Dendritic cell treated with granulocyte-macrophage colony-stimulating factor and Interleukin-4, amounts not matched to agents 40 ng/mL and 50 ng/mL, for 4 days (primary cell): ENCODE results near the gene STXBP5L.
"Not testable (repeated sequence)": the region's sequence is repeated elsewhere in the genome, so short reads cannot be mapped to it uniquely, and the experiment has no call there.

Experiments used
- H3K27ac Mint-ChIP-seq: one replicate; pipeline ENCODE4 v1.8.0; 2022; ENCODE audit warnings: mild to moderate bottlenecking, mixed read lengths
- H3K27me3 Mint-ChIP-seq: one replicate; pipeline ENCODE4 v1.8.0; 2022; ENCODE audit warnings: mild to moderate bottlenecking, mixed read lengths
- H3K36me3 Mint-ChIP-seq: one replicate; pipeline ENCODE4 v1.8.0; 2022; ENCODE audit warnings: low read depth, mixed read lengths
- H3K4me1 Mint-ChIP-seq: one replicate; pipeline ENCODE4 v1.8.0; 2022; ENCODE audit warnings: low read depth, mixed read lengths
- H3K4me3 Mint-ChIP-seq: one replicate; pipeline ENCODE4 v1.8.0; 2022; ENCODE audit warnings: mild to moderate bottlenecking, moderate library complexity, mixed read lengths
- H3K9me3 Mint-ChIP-seq: one replicate; pipeline ENCODE4 v1.8.0; 2022; ENCODE audit warnings: mixed read lengths
- intact Hi-C: fragments of 100-400 bp; cut with micrococcal nuclease; formaldehyde crosslinking; loops from one replicate; pipeline ENCODE4 v1.15.0; 2022

STXBP5L gene

DNA sequence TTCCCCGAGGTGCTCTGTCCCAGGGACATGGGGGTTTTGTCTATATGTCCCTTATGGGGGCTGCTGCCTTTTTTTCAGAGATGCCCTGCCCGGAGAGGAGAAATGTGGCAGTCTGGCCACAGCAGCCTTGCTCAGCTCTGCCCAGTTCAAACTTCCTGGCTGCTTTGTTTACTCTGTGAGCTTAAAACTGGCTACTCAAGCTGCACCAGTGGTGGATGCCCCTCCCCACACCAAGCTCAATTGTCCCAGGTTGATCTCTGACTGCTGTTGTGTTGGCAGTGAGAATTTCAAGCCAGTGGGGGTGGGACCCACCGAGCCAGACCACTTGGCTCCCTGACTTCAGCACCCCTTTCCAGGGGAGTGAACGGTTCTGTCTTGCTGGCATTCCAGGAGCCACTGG, 188.9 kb downstream of the STXBP5L start:
- Mint-ChIP-seq H3K4me3 (no peak overlapping the region), H3K9me3 (peaks cover 83% of the 10 kb centered on the region), H3K4me1 (no peaks in the 10 kb centered on the region), H3K27ac (no peak overlapping the region), H3K27me3 (no peaks in the 10 kb centered on the region), H3K36me3 (no peaks in the 10 kb centered on the region)
- intact Hi-C loops = no loop called here

DNA sequence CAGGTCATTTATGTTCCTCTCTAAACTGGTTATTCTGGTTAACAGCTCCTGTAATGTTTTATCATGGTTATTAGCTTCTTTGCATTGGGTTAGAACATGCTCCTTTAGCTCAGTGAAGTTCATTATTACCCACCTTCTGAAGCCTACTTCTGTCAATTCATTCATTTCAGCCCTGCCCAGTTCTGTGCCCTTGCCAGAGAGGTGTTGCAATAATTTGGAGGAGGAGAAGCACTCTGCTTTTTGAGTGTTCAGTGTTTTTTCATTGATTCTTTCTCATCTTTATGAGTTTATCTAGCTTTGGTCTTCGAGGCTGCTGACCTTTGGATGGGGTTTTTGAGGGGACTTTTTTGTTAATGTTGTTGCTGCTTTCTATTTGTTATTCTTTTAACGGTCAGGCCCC, 203.1 kb downstream of the STXBP5L start:
- H3K4me1 Mint-ChIP-seq, H3K27me3 Mint-ChIP-seq, H3K27ac Mint-ChIP-seq, H3K4me3 Mint-ChIP-seq, H3K36me3 Mint-ChIP-seq, intact Hi-C loops: not testable (repeated sequence)
- peaks cover 35% of the 10 kb centered on the region for H3K9me3 Mint-ChIP-seq

DNA sequence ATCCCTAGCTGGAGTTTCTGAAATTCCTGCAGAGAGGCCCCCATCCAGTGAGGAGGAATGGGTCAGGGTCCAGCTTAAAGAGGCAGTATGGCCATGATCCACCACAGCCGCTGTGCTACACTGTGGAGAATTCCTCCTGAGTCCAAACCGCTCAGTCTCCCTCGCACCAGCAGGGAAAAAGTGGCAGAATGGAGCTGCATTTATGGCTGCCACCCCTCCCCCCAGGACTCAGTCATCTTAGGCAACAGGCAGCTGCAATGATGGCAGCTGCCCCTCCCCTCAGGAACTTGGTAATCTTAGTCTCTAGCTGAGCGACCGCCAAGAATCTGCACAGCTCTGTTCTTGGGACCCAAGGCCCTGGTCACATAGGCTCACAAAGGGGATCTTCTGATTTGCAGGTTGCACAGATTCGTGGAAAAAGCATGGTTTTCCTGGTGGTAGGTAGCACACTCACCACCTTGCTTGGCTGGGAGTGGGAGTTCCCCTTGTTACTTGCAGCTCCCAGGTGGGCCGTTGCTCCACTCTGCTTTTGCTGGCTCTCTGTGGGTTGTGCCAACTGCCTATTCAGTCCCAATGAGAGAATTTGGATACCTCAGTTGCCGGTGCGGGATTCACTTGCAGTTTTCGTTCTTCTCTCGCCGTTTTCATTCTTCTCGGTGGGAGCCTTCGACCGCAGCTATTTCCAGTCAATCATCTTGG, 204.1 kb downstream of the STXBP5L start:
- H3K9me3 Mint-ChIP-seq = peaks cover 35% of the 10 kb centered on the region
- intact Hi-C loops = no loop called here

DNA sequence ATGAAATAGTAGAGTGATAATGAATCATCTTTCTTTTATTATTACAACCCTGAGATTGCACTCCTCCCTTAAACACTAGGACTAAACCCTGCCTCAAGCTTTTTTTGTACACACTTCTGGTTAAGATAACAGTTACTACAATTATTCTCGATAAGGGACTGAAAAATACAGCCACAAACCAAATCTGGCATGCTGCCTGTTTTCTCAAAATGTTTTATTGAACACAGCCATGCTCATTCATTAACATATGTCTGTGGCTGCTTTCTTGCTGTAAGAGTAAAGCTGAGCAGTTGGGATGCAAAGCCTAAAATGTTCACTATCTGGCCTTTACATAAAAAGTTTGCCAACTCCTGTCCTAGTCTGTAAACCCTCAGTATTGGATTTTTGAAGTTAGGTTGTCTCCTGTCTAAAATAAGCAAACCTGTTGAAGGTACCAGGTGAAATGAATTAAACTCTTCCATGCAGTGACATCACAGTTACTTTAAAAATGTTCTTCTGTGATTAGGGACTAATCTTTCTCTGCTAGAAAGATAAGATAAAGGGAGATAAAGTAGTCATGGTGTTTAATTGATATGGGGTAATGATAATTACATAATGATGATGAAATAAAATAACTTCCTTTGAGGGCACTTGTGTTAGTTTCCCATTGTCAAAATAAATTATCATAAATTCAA, 218.2 kb downstream of the STXBP5L start:
- intact Hi-C loops = no loop called here
- H3K4me3 Mint-ChIP-seq = no peak overlapping the region
- no peak overlapping the region for H3K27ac Mint-ChIP-seq
- no peaks in the 10 kb centered on the region for H3K4me1 Mint-ChIP-seq
- H3K36me3 Mint-ChIP-seq = no peaks in the 10 kb centered on the region
- no peaks in the 10 kb centered on the region for H3K9me3 Mint-ChIP-seq
- H3K27me3 Mint-ChIP-seq = no peaks in the 10 kb centered on the region

More for the DNA sequence above, 204.1 kb downstream of the STXBP5L start:
- H3K27ac Mint-ChIP-seq = no peak overlapping the region
- H3K4me3 Mint-ChIP-seq = no peak overlapping the region
- no peaks in the 10 kb centered on the region for H3K4me1 Mint-ChIP-seq
- no peaks in the 10 kb centered on the region for H3K36me3 Mint-ChIP-seq
- H3K27me3 Mint-ChIP-seq = no peaks in the 10 kb centered on the region

DNA sequence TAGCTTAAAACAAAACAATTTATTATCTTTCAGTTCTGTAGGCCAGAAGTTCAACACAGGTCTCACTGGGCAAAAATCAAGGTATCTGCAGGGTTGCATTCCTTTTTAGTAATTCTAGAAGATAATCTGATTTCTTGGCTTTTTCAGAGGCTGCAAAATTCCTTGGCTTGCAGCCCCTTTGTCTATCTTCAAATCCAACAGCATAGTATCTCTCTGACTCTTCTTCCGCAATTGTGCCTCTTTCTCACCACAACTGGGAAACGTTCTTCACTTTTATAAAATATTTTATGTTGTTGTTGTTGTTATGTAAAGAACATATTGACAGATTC, 218.7 kb downstream of the STXBP5L start:
- Mint-ChIP-seq H3K9me3 (no peaks in the 10 kb centered on the region), H3K4me1 (no peaks in the 10 kb centered on the region), H3K27ac (no peak overlapping the region), H3K27me3 (no peaks in the 10 kb centered on the region), H3K36me3 (no peaks in the 10 kb centered on the region), H3K4me3 (no peak overlapping the region)
- intact Hi-C loops = no loop called here

DNA sequence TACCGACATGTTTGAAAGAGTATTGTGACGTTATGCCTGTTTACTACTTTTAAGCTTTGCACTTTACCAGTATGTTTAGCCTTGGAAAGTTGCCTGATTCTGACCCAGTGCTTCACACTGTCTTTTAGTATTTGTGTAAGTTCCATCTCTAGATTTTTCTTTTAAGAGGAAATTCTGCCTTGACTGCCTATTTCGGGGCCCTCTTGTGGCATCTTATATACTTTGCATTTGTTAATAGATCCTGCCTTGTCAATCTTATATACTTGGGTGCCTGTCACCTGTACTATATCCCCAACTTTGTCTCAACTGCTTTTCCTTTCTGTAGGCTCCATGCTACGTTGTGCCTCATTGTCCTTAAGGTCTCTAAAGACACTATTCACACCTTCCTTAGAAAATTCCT, 244.6 kb downstream of the STXBP5L start:
- Mint-ChIP-seq H3K9me3 (no peaks in the 10 kb centered on the region), H3K27ac (no peak overlapping the region), H3K4me1 (no peaks in the 10 kb centered on the region), H3K4me3 (no peak overlapping the region), H3K27me3 (no peaks in the 10 kb centered on the region), H3K36me3 (no peaks in the 10 kb centered on the region)
- intact Hi-C loops = no loop called here

DNA sequence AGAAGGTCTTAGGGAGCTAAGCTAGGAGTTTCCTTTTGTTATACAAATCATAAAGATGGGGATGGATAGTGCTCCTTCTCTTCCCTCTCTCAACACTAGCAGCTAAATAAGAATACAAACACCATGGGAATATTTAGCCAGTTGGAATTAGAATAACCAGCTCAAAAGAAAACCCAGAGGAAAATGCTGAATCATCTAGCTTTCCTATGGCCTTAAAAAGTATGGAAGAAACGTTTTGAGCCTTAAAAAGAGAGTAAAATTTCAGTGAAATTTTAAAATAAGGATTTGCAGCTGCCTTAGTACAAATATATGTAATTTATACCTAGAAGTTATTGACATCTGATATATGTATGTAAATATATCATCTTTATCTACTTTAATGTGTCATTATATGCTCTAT, 245.8 kb downstream of the STXBP5L start:
- no peaks in the 10 kb centered on the region for H3K9me3 Mint-ChIP-seq
- intact Hi-C loops = no loop called here
- no peaks in the 10 kb centered on the region for H3K36me3 Mint-ChIP-seq
- H3K4me3 Mint-ChIP-seq = no peak overlapping the region
- no peaks in the 10 kb centered on the region for H3K27me3 Mint-ChIP-seq
- H3K4me1 Mint-ChIP-seq = no peaks in the 10 kb centered on the region
- H3K27ac Mint-ChIP-seq = no peak overlapping the region

DNA sequence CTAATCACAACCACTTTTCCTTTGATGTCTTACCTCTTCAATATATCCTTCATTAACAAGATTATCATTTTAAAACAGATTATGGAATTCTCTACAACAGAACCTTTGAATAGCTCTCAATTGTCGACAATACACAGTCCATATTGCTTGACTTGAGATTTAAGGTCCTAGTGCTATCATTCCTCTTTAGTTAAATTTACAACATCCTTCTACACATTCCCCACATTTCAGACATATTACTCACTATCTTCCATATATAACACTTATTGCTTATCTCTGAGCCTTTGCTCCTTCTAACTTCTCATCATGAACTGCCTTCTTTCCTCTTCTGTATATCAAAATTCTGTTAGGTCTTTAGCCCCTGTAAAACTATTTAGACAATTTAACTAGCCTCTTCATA, 247.0 kb downstream of the STXBP5L start:
- intact Hi-C loops = no loop called here
- H3K27ac Mint-ChIP-seq = no peak overlapping the region
- H3K4me1 Mint-ChIP-seq = no peaks in the 10 kb centered on the region
- no peak overlapping the region for H3K4me3 Mint-ChIP-seq
- no peaks in the 10 kb centered on the region for H3K27me3 Mint-ChIP-seq
- no peaks in the 10 kb centered on the region for H3K9me3 Mint-ChIP-seq
- H3K36me3 Mint-ChIP-seq = no peaks in the 10 kb centered on the region

DNA sequence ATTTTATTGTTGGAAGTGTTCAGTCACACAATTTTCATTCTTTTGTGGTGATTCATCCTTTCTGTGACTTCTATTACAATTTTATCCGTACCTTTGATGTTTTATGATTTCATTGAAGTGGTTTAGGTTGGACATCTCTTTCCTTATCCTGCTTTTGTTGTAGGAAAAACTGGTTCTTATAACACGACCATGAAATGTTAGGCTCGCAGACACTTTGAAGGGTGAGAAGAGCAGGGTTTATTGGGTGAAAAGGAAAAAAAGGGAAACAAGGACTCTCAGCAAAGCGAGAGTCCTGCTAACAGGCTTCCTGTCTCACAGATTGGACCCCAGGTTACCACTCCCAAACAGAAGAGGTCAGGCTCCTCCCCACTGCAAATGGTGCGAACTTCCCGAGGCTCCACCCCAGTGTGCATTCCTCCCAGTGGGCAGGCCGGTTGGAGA, 257.4 kb downstream of the STXBP5L start:
- intact Hi-C loops = no loop called here
- H3K9me3 Mint-ChIP-seq = peaks cover 37% of the 10 kb centered on the region
- H3K4me3 Mint-ChIP-seq = no peak overlapping the region
- no peak overlapping the region for H3K27ac Mint-ChIP-seq
- H3K4me1 Mint-ChIP-seq = no peaks in the 10 kb centered on the region
- H3K36me3 Mint-ChIP-seq = no peaks in the 10 kb centered on the region
- no peaks in the 10 kb centered on the region for H3K27me3 Mint-ChIP-seq

DNA sequence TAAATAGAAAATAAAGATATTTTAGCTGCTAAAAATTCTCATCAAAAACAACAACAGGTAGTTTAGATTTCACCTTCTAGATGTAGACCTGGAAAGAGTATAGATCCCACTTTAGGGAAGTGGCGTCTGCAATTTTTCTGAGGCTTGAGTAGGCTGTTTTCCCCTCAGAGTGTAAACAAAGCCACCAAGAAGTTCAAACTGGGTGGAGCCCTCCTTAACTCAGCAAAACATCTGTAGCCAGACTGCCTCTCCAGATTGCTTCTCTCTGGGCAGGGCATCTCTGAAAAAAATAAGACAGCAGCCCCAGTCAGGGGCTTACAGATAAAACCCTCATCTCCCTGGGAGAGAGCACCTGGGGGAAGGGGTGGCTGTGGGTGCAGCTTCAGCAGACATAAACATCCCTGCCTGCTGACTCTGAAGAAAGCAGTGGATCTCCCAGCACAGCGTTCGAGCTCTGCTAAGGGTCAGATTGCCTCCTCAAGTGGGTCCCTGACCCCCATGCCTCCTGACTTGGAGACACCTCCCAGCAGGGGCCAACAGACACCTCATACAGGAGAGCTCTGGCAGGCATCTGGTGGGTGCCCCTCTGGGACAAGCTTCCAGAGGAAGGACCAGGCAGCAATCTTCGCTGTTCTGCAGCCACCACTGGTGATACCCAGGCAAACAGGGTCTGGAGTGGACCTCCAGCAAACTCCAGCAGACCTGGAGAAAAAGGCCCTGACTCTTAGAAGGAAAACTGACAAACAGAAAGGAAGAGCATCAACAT, 259.6 kb downstream of the STXBP5L start:
- Mint-ChIP-seq H3K4me1 (no peaks in the 10 kb centered on the region), H3K4me3 (no peak overlapping the region), H3K36me3 (no peaks in the 10 kb centered on the region), H3K9me3 (peaks cover 54% of the 10 kb centered on the region), H3K27ac (no peak overlapping the region), H3K27me3 (no peaks in the 10 kb centered on the region)
- intact Hi-C loops = no loop called here

DNA sequence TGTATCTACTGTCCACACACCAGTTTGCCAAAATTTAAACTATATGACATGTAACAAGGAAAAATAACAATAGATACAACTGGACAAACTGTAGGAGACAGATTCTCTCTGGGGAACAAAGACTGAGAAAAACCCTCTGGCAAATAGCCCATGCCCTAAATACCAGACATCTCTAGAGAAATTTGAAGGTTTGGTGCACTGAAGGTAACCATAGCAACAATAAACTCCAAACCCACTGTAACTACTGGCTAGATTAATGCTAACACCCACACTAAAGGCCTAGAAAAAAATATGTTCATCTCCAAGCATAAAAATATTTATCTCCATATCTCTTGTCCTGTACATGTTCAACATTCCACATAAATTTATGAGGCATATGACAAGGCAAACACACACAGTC, 267.1 kb downstream of the STXBP5L start:
- Mint-ChIP-seq H3K36me3 (no peaks in the 10 kb centered on the region), H3K9me3 (peaks cover 45% of the 10 kb centered on the region), H3K4me3 (no peak overlapping the region), H3K4me1 (no peaks in the 10 kb centered on the region), H3K27me3 (no peaks in the 10 kb centered on the region), H3K27ac (no peak overlapping the region)
- intact Hi-C loops = no loop called here

DNA sequence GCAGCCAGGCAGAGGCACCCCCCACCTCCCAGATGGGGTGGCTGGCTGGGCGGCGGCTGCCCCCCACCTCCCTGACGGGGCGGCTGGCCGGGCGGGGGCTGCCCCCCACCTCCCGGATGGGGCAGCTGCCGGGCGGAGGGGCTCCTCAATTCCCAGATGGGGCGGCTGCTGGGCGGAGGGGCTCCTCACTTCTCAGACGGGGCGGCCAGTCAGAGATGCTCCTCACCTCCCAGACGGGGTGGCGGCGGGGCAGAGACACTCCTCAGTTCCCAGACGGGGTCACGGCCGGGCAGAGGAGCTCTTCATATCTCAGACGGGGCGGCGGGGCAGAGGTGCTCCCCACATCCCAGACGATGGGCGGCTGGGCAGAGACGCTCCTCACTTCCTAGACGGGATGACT, 282.6 kb downstream of the STXBP5L start:
- intact Hi-C loops, H3K27ac Mint-ChIP-seq, H3K4me3 Mint-ChIP-seq, H3K36me3 Mint-ChIP-seq, H3K4me1 Mint-ChIP-seq, H3K27me3 Mint-ChIP-seq: not testable (repeated sequence)
- peaks cover 47% of the 10 kb centered on the region for H3K9me3 Mint-ChIP-seq

DNA sequence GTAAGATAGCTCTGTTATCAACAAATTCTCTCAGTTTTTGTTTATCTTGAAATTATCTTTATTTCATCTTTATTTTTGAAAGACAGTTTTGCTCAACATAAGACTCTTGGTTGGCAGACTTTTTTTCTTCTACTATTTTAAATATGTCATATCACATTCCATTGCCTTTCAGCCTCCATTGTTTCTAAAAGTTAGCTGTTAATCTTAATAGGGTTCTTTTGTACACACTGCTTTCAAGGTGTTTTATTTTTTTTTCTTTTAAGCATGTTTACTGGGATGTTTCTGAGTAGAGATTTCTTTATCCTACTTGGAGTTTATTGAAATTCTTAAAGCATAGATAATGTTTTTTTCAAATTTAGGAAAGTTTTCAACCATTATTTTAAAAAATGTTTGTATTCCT, 294.6 kb downstream of the STXBP5L start:
- Mint-ChIP-seq H3K4me3 (no peak overlapping the region), H3K27me3 (no peaks in the 10 kb centered on the region), H3K4me1 (no peaks in the 10 kb centered on the region), H3K27ac (no peak overlapping the region), H3K36me3 (no peaks in the 10 kb centered on the region), H3K9me3 (peaks cover 25% of the 10 kb centered on the region)
- intact Hi-C loops = no loop called here

DNA sequence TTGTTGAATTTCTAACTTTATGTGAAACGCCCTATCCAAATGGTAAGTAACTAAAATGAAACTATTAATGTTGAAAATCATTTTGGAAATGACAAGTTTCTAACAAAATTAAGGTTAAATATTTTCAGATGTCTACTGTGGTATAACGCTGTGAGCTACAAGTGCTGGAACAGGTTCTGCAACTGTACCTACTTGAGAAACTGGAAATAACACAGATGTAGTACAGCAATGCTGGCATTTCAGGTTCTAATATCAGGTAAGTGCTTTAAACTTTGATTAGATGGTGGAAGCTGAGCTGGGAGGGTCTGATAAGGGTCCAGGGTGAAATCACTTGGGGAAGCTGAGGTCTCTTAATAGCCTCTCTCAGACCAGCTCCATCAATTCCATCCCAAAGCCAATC, 315.1 kb downstream of the STXBP5L start:
- no peaks in the 10 kb centered on the region for H3K4me1 Mint-ChIP-seq
- H3K9me3 Mint-ChIP-seq = no peaks in the 10 kb centered on the region
- H3K36me3 Mint-ChIP-seq = no peaks in the 10 kb centered on the region
- H3K4me3 Mint-ChIP-seq = no peak overlapping the region
- H3K27ac Mint-ChIP-seq = no peak overlapping the region
- intact Hi-C loops = no loop called here
- no peaks in the 10 kb centered on the region for H3K27me3 Mint-ChIP-seq
